WTC11 (cell line): Measurements from ENCODE around the gene CCDC178. TPM values are rescaled to one million over a fixed set of nuclear protein-coding genes. Genes with fewer than 3 reads are reported as not detected.

ENCODE experiments used
- ATAC-seq: fragments of 200-7000 bp; cut with Tn5 transposase; 2 replicates; pipeline ENCODE4 v1.10.0; 2021; ENCODE audit warnings: mild to moderate bottlenecking, moderate library complexity
- CTCF ChIA-PET: fragments of 300-600 bp; sonication (Branson Sonifier 250); formaldehyde crosslinking; loops from one replicate; lab custom pipeline; 2021; ENCODE audit warnings: antibody characterized with exemption; lab: Charles Lee
- POLR2A ChIA-PET: fragments of 350-600 bp; sonication (Branson Sonifier 250); formaldehyde crosslinking; loops from one replicate; lab custom pipeline; 2021; ENCODE audit warnings: antibody characterized with exemption; lab: Charles Lee
- DNase-seq: peaks from one replicate; pipeline ENCODE4 v3.0.0; 2021; ENCODE audit warnings: low spot score
- H3K27ac Mint-ChIP-seq: 2 replicates; pipeline ENCODE4 v1.8.0; 2021; ENCODE audit warnings: mixed read lengths
- H3K27me3 Mint-ChIP-seq: 2 replicates; pipeline ENCODE4 v1.8.0; 2021; ENCODE audit warnings: low read depth, mild to moderate bottlenecking, moderate library complexity, mixed read lengths
- H3K36me3 Mint-ChIP-seq: 2 replicates; pipeline ENCODE4 v1.8.0; 2021; ENCODE audit warnings: mixed read lengths
- H3K4me1 Mint-ChIP-seq: 2 replicates; pipeline ENCODE4 v1.8.0; 2022; ENCODE audit warnings: mixed read lengths
- H3K4me3 Mint-ChIP-seq: 2 replicates; pipeline ENCODE4 v1.8.0; 2021; ENCODE audit warnings: mild to moderate bottlenecking, moderate library complexity, mixed read lengths
- H3K9me3 Mint-ChIP-seq: 2 replicates; pipeline ENCODE4 v1.8.0; 2021; ENCODE audit warnings: mixed read lengths
- ATF6 ChIP-seq: sonication (generic); formaldehyde crosslinking; IDR thresholded peaks from 2 replicates; pipeline ENCODE4 v1.8.1; 2023; ENCODE audit warnings: mild to moderate bottlenecking, missing genetic modification reagents
- CBFB ChIP-seq: sonication (generic); formaldehyde crosslinking; IDR thresholded peaks from 2 replicates; pipeline ENCODE4 v1.8.1; 2022; ENCODE audit warnings: mild to moderate bottlenecking, low read depth, missing genetic modification reagents
- CREM ChIP-seq: sonication (generic); formaldehyde crosslinking; IDR thresholded peaks from 2 replicates; pipeline ENCODE4 v1.8.1; 2022; ENCODE audit warnings: mild to moderate bottlenecking, missing genetic modification reagents, moderate library complexity
- CTCF ChIP-seq: fragments of 200-600 bp; IDR thresholded peaks from 2 replicates; pipeline ENCODE4 v1.8.0; 2022; ENCODE audit warnings: antibody characterized with exemption
- ESRRA ChIP-seq: sonication (generic); formaldehyde crosslinking; IDR thresholded peaks from 2 replicates; pipeline ENCODE4 v1.8.1; 2022; ENCODE audit warnings: mild to moderate bottlenecking, missing genetic modification reagents, borderline replicate concordance
- FOXK1 ChIP-seq: sonication (generic); formaldehyde crosslinking; IDR thresholded peaks from 2 replicates; pipeline ENCODE4 v1.8.0; 2022; ENCODE audit warnings: mild to moderate bottlenecking, moderate library complexity, missing genetic modification reagents
- GABPB1 ChIP-seq: sonication (generic); formaldehyde crosslinking; IDR thresholded peaks from 2 replicates; pipeline ENCODE4 v1.8.1; 2023; ENCODE audit warnings: mild to moderate bottlenecking, missing genetic modification reagents
- IRF2 ChIP-seq: sonication (generic); formaldehyde crosslinking; IDR thresholded peaks from 2 replicates; pipeline ENCODE4 v1.8.0; 2022; ENCODE audit warnings: low read depth, missing genetic modification reagents, borderline replicate concordance
- JAZF1 ChIP-seq: fragments of 250-450 bp; sonication (Bioruptor Pico); IDR thresholded peaks from 2 replicates; pipeline ENCODE4 v1.9.0; 2021; ENCODE audit warnings: moderate library complexity, mild to moderate bottlenecking, inconsistent platforms
- JUN ChIP-seq: sonication (generic); formaldehyde crosslinking; IDR thresholded peaks from 2 replicates; pipeline ENCODE4 v1.8.0; 2023; ENCODE audit warnings: mild to moderate bottlenecking, missing genetic modification reagents
- KAT7 ChIP-seq: sonication (generic); formaldehyde crosslinking; IDR thresholded peaks from 2 replicates; pipeline ENCODE4 v1.8.1; 2023; ENCODE audit warnings: missing genetic modification reagents, mild to moderate bottlenecking, borderline replicate concordance
- MXD4 ChIP-seq: fragments of 250-450 bp; sonication (Bioruptor Pico); IDR thresholded peaks from 2 replicates; pipeline ENCODE4 v1.8.0; 2021; ENCODE audit warnings: mild to moderate bottlenecking, moderate library complexity, borderline replicate concordance
- NR2C2 ChIP-seq: sonication (generic); formaldehyde crosslinking; IDR thresholded peaks from 2 replicates; pipeline ENCODE4 v1.8.0; 2022; ENCODE audit warnings: mild to moderate bottlenecking, missing genetic modification reagents
- SMAD3 ChIP-seq: sonication (generic); formaldehyde crosslinking; IDR thresholded peaks from 2 replicates; pipeline ENCODE4 v1.8.0; 2022; ENCODE audit warnings: missing genetic modification reagents, mild to moderate bottlenecking, borderline replicate concordance
- SMAD4 ChIP-seq: sonication (generic); formaldehyde crosslinking; IDR thresholded peaks from 2 replicates; pipeline ENCODE4 v1.8.0; 2022; ENCODE audit warnings: mild to moderate bottlenecking, missing genetic modification reagents
- ZNF416 ChIP-seq: fragments of 250-450 bp; sonication (Bioruptor Pico); IDR thresholded peaks from 2 replicates; pipeline ENCODE4 v1.9.0; 2021; ENCODE audit warnings: mild to moderate bottlenecking, inconsistent platforms
- total RNA-seq: library from RNA; stranded (reverse); gene quantifications from 3 replicates; pipeline ENCODE4 v1.2.3, GENCODE V29; 2021
- TF ChIP-seq, protein P1 (sequence below): sonication (generic); formaldehyde crosslinking; IDR thresholded peaks from 2 replicates; pipeline ENCODE4 v1.8.1; 2022; ENCODE audit warnings: mild to moderate bottlenecking, moderate library complexity, missing genetic modification reagents
- TF ChIP-seq, protein P2 (sequence below): sonication (generic); formaldehyde crosslinking; IDR thresholded peaks from 2 replicates; pipeline ENCODE4 v1.8.0; 2023; ENCODE audit warnings: missing genetic modification reagents

CCDC178 gene
- total RNA-seq, 1 experiment from 2014 or later, result 0.20 TPM

DNA sequence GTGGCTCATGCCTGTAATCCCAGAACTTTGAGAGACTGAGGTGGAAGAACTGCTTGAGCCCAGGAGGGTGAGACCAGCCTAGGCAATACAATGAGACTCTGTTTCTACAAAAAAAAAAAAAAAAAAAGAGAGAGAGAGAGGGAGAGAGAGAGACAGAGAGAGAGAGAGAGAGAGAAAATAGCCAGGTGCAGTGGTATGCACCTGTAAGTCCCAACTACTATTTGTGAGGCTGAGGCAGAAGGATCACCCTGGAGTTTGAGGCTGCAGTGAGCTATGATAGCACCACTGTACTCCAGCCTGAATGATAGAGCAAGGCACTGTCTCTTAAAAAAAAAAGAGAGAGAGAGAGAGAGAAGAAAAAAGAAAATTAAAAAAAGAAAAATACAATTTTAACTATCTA is 245.7 kb downstream of the CCDC178 start:
- TF ChIP-seq NR2C2 (no peak), SMAD4 (no peak), JUN (CRISPR knock-in tag) (no peak), ZNF416 (CRISPR knock-in tag) (no peak), MXD4 (CRISPR knock-in tag) (no peak), ATF6 (CRISPR knock-in tag) (no peak), CREM (CRISPR knock-in tag) (no peak), CBFB (CRISPR knock-in tag) (no peak)
- TF ChIP-seq, protein P1, sequence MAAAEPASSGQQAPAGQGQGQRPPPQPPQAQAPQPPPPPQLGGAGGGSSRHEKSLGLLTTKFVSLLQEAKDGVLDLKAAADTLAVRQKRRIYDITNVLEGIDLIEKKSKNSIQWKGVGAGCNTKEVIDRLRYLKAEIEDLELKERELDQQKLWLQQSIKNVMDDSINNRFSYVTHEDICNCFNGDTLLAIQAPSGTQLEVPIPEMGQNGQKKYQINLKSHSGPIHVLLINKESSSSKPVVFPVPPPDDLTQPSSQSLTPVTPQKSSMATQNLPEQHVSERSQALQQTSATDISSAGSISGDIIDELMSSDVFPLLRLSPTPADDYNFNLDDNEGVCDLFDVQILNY, result no peak
- TF ChIP-seq, protein P2, sequence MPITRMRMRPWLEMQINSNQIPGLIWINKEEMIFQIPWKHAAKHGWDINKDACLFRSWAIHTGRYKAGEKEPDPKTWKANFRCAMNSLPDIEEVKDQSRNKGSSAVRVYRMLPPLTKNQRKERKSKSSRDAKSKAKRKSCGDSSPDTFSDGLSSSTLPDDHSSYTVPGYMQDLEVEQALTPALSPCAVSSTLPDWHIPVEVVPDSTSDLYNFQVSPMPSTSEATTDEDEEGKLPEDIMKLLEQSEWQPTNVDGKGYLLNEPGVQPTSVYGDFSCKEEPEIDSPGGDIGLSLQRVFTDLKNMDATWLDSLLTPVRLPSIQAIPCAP (CRISPR knock-in tag), result no peak
- Mint-ChIP-seq H3K4me3 (no peak overlapping the region), H3K9me3 (no peaks in the 10 kb centered on the region), H3K4me1 (no peaks in the 10 kb centered on the region), H3K27ac (peak overlapping the region; percentile 42; the same call in 1 of the 2 replicates), H3K36me3 (no peaks in the 10 kb centered on the region), H3K27me3 (no peaks in the 10 kb centered on the region)
- POLR2A ChIA-PET, result no interaction called here
- CTCF ChIA-PET, result interaction anchor here (0.7 kb wide), 1 partner anchor 16 kb away, joined by 3 read pairs; no protein-coding TSS in a partner anchor
- DNase-seq (no peak), ATAC-seq (no peak)

GRCh38 chr18:33184958-33185357 is 255.6 kb downstream of the CCDC178 start:
- ATAC-seq (peak; percentile 96), DNase-seq (peak; percentile 12)
- H3K27me3 Mint-ChIP-seq, result no peaks in the 10 kb centered on the region
- no peak overlapping the region for H3K4me3 Mint-ChIP-seq
- ChIA-PET CTCF (interaction anchor here (0.5 to 5.1 kb wide), 3 partner anchors 17 to 73 kb away, joined by 3 to 24 read pairs (median 3); no protein-coding TSS in a partner anchor), POLR2A (interaction anchor here (0.6 kb wide), 1 partner anchor 470 kb away, joined by 3 read pairs; no protein-coding TSS in a partner anchor)
- 0 out of 2 replicates have a peak, but pooled peaks have one; percentile 10 for TF ChIP-seq CTCF
- TF ChIP-seq CBFB (CRISPR knock-in tag), result no peak
- H3K36me3 Mint-ChIP-seq, result no peaks in the 10 kb centered on the region
- no peak overlapping the region for H3K27ac Mint-ChIP-seq
- no peaks in the 10 kb centered on the region for H3K9me3 Mint-ChIP-seq
- 0 out of 2 replicates have a peak, but pooled peaks cover 4% of the 10 kb centered on the region for H3K4me1 Mint-ChIP-seq

DNA sequence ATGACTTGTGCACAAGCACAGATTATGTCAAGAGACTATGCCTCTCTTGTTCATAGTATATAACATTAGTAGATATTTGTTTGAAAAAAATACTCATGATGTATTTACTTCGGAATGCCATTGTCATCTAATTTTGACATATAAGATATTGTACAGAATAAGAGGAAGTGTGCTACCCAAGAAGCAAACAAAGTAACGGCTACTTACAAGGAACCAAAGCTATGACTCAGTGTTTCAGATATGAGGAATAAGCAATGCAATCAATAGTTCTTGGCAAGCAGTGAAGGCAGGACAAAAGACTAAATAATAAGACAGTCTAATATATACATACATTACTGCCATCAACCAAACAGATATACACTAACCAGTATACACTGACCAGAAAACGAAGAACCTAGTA is 256.3 kb downstream of the CCDC178 start:
- TF ChIP-seq FOXK1 (no peak), SMAD3 (CRISPR knock-in tag) (no peak), JAZF1 (CRISPR knock-in tag) (no peak), MXD4 (CRISPR knock-in tag) (no peak), ESRRA (CRISPR knock-in tag) (no peak), KAT7 (CRISPR knock-in tag) (no peak), GABPB1 (no peak), CBFB (CRISPR knock-in tag) (no peak), IRF2 (CRISPR knock-in tag) (no peak)
- Mint-ChIP-seq H3K27me3 (no peaks in the 10 kb centered on the region), H3K4me1 (0 out of 2 replicates have a peak, but pooled peaks cover 4% of the 10 kb centered on the region), H3K9me3 (no peaks in the 10 kb centered on the region), H3K27ac (no peak overlapping the region), H3K4me3 (no peak overlapping the region), H3K36me3 (no peaks in the 10 kb centered on the region)
- ChIA-PET POLR2A (no interaction called here), CTCF (interaction anchor here (1.0 to 5.1 kb wide), 3 partner anchors 17 to 73 kb away, joined by 3 to 24 read pairs (median 3); no protein-coding TSS in a partner anchor)
- ATAC-seq, result no peak
- DNase-seq, result no peak
